B cell (primary cell): ENCODE results near the gene PTN. TPM values are rescaled to one million over a fixed set of nuclear protein-coding genes. Genes with fewer than 3 reads are reported as not detected.
"Not testable (repeated sequence)": the region's sequence is repeated elsewhere in the genome, so short reads cannot be mapped to it uniquely, and the experiment has no call there.

Source experiments
- ATAC-seq: fragments of 200-7000 bp; cut with Tn5 transposase; one replicate; pipeline ENCODE4 v1.10.0; 2021; ENCODE audit warnings: low read depth, mild to moderate bottlenecking, moderate number of reproducible peaks, moderate library complexity
- CTCF ChIA-PET: fragments of 350-600 bp; sonication (Branson Sonifier 250); formaldehyde crosslinking; loops from one replicate; lab custom pipeline; 2021; ENCODE audit warnings: antibody characterized with exemption, inconsistent platforms; lab: Charles Lee
- POLR2A ChIA-PET: fragments of 350-600 bp; sonication (Branson Sonifier 250); formaldehyde crosslinking; loops from one replicate; lab custom pipeline; 2021; ENCODE audit warnings: antibody characterized with exemption; lab: Charles Lee
- DNase-seq: peaks from one replicate; pipeline ENCODE4 v3.0.0; 2013
- H2AFZ ChIP-seq: 2 replicates; pipeline ENCODE4 v1.6.1; 2012; ENCODE audit warnings: mild to moderate bottlenecking, low read depth, low read length; ENCODE audit not compliant: insufficient read depth, poor library complexity, severe bottlenecking
- H3K27ac ChIP-seq, 2 donors: 1 replicate in 1 of 2; 2 replicates in 1 of 2; pipeline ENCODE4 v1.5.1; 2012 to 2013; ENCODE audit warnings: low read length in 2 of 2, mild to moderate bottlenecking in 2 of 2, moderate library complexity in 1 of 2
- H3K27me3 ChIP-seq, 4 experiments: fragments of 200-600 bp in 1 of 4; sonication (generic) in 1 of 4; replicated peaks in 1 of 4; 1 replicate in 2 of 4; 2 replicates in 2 of 4; pipeline versions ENCODE4 v1.6.1 to v1.7.0; 2013 to 2016; ENCODE audit warnings: low read length in 3 of 4, mild to moderate bottlenecking in 2 of 4, mixed read lengths in 1 of 4, moderate library complexity in 1 of 4; ENCODE audit not compliant: insufficient read depth in 4 of 4, control insufficient read depth in 3 of 4; ENCODE audit errors: control extremely low read depth in 1 of 4
- H3K36me3 ChIP-seq, 2 experiments: replicated peaks in 1 of 2; 1 replicate in 1 of 2; 2 replicates in 1 of 2; pipeline versions ENCODE4 v1.6.1 to v1.7.1; 2013; ENCODE audit warnings: low read length in 1 of 2; ENCODE audit not compliant: insufficient read depth in 2 of 2, control insufficient read depth in 1 of 2; ENCODE audit errors: control extremely low read depth in 1 of 2, extremely low read depth in 1 of 2
- H3K4me1 ChIP-seq, 2 donors: fragments of 200-600 bp in 1 of 2; sonication (generic) in 1 of 2; 1 replicate in 1 of 2; 2 replicates in 1 of 2; pipeline versions ENCODE4 v1.5.1 to v1.6.1; 2013 to 2017; ENCODE audit warnings: low read length in 2 of 2; ENCODE audit not compliant: control insufficient read depth in 2 of 2, insufficient read depth in 2 of 2
- H3K4me2 ChIP-seq: replicated peaks from 2 replicates; pipeline ENCODE3; 2012; ENCODE audit warnings: mild to moderate bottlenecking, low read depth, low read length; ENCODE audit not compliant: poor library complexity, severe bottlenecking
- H3K4me3 ChIP-seq, 5 experiments: fragments of 200-600 bp in 1 of 5; sonication (generic) in 1 of 5; 1 replicate in 3 of 5; 2 replicates in 2 of 5; pipeline versions ENCODE4 v1.5.1 to v1.7.0; 2011 to 2016; ENCODE audit warnings: low read length in 4 of 5, mild to moderate bottlenecking in 4 of 5, low read depth in 2 of 5, control low read depth in 1 of 5, moderate library complexity in 1 of 5; ENCODE audit not compliant: insufficient read depth in 1 of 5; ENCODE audit errors: control extremely low read depth in 1 of 5, extremely low read depth in 1 of 5
- H3K79me2 ChIP-seq: fragments of 200-600 bp; sonication (generic); one replicate; pipeline ENCODE4 v1.6.0; 2016; ENCODE audit warnings: low read length; ENCODE audit not compliant: control insufficient read depth, insufficient read depth
- H3K9ac ChIP-seq: fragments of 200-600 bp; sonication (generic); 2 replicates; pipeline ENCODE4 v1.6.1; 2017; ENCODE audit warnings: mild to moderate bottlenecking, low read length, moderate library complexity
- H3K9me3 ChIP-seq, 3 donors: one replicate each; pipeline versions ENCODE4 v1.6.1 to v1.7.1; 2013; ENCODE audit warnings: low read length in 2 of 3; ENCODE audit not compliant: control insufficient read depth in 2 of 3, insufficient read depth in 1 of 3; ENCODE audit errors: control extremely low read depth in 1 of 3
- H4K20me1 ChIP-seq: 2 replicates; pipeline ENCODE4 v1.6.0; 2012; ENCODE audit warnings: mild to moderate bottlenecking, low read length; ENCODE audit not compliant: insufficient read depth, control insufficient read depth, poor library complexity, severe bottlenecking
- H3K27ac Mint-ChIP-seq: one replicate; pipeline ENCODE4 v1.8.0; 2021; ENCODE audit warnings: mixed read lengths
- H3K27me3 Mint-ChIP-seq: one replicate; pipeline ENCODE4 v1.8.0; 2021; ENCODE audit warnings: mixed read lengths
- H3K4me1 Mint-ChIP-seq: one replicate; pipeline ENCODE4 v1.8.0; 2021; ENCODE audit warnings: mixed read lengths
- H3K4me3 Mint-ChIP-seq: one replicate; pipeline ENCODE4 v1.8.0; 2021; ENCODE audit warnings: mixed read lengths
- H3K9me3 Mint-ChIP-seq: one replicate; pipeline ENCODE4 v1.8.0; 2022; ENCODE audit warnings: mixed read lengths; ENCODE audit not compliant: insufficient read depth
- EZH2 ChIP-seq: IDR thresholded peaks from 2 replicates; pipeline ENCODE4 v1.6.1; 2012; ENCODE audit warnings: borderline replicate concordance, low read depth, mild to moderate bottlenecking, moderate library complexity, low read length; ENCODE audit not compliant: insufficient read depth, poor library complexity, severe bottlenecking
- WGBS: methylation state at CpG from one replicate; pipeline ENCODE4 v1.1.5; 2013; ENCODE audit warnings: missing lambda C conversion rate; ENCODE audit not compliant: insufficient coverage; 5-methylcytosine and 5-hydroxymethylcytosine counted together
- intact Hi-C: fragments of 100-400 bp; cut with micrococcal nuclease; formaldehyde crosslinking; loops from one replicate; pipeline ENCODE4 v1.10.0; 2022
- polyA plus RNA-seq: library from polyadenylated mRNA; depleted of rRNA; stranded (reverse); fragments of >200 nt; gene quantifications from 2 replicates; pipeline ENCODE4 v1.2.3, GENCODE V29; 2012
- total RNA-seq, 2 donors: library from RNA; stranded (reverse); fragments of 120-200 nt in 1 of 2; gene quantifications; 1 replicate in 1 of 2; 2 replicates in 1 of 2; pipeline versions ENCODE4 v1.2.3 to v1.2.4, GENCODE V29; 2013 to 2022
- TF ChIP-seq, protein P1 (sequence below): fragments of 200-600 bp; IDR thresholded peaks from one replicate; pipeline ENCODE4 v1.8.0; 2022; ENCODE audit warnings: antibody characterized with exemption, mild to moderate bottlenecking

The PTN gene
- total and polyA plus RNA-seq, 2 donors (not counting 1 experiment from before 2014, with no cell fraction given): not detected

DNA sequence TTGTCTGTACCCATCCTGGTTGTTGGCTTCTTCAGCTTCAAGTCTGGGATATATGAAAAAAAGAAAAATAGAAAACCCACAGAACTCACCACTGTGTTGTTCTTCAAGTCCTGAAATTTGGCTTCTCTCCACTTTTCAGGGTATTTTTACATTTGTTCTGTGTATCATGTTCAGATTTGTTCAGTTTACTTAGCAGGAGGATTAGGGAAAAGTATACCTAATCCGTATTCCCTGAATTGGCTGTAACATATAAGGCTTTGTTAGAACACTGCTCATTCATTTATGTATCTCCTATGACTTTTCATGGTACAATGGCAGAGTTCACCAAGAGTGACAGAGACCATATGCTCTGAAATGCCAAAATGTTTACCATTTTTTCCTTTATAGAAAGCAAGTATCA, 146.9 kb downstream of the PTN start:
- H3K27ac Mint-ChIP-seq: no peak overlapping the region
- Histone ChIP-seq H3K4me2 (no peak overlapping the region), H3K9ac (no peak overlapping the region), H3K4me3 (no peak overlapping the region), H2AFZ (no peak overlapping the region), H3K27ac (no peak overlapping the region), H3K9me3 (peaks cover 0 to 2% (median 0%) of the 10 kb centered on the region in 3 donors), H3K4me1 (no peaks in the 10 kb centered on the region), H4K20me1 (no peaks in the 10 kb centered on the region), H3K79me2 (no peaks in the 10 kb centered on the region), H3K36me3 (no peaks in the 10 kb centered on the region), H3K27me3 (no peaks in the 10 kb centered on the region)
- no peak for ATAC-seq
- no peaks in the 10 kb centered on the region for H3K9me3 Mint-ChIP-seq
- ChIA-PET CTCF (no interaction called here), POLR2A (no interaction called here)
- DNase-seq: no peak
- H3K27me3 Mint-ChIP-seq: no peaks in the 10 kb centered on the region
- WGBS: no CpG with 5 or more reads among the region's 1 CpG
- H3K4me3 Mint-ChIP-seq: no peak overlapping the region
- intact Hi-C loops: no loop called here
- H3K4me1 Mint-ChIP-seq: no peaks in the 10 kb centered on the region
- TF ChIP-seq EZH2: no peak
- TF ChIP-seq, protein P1, sequence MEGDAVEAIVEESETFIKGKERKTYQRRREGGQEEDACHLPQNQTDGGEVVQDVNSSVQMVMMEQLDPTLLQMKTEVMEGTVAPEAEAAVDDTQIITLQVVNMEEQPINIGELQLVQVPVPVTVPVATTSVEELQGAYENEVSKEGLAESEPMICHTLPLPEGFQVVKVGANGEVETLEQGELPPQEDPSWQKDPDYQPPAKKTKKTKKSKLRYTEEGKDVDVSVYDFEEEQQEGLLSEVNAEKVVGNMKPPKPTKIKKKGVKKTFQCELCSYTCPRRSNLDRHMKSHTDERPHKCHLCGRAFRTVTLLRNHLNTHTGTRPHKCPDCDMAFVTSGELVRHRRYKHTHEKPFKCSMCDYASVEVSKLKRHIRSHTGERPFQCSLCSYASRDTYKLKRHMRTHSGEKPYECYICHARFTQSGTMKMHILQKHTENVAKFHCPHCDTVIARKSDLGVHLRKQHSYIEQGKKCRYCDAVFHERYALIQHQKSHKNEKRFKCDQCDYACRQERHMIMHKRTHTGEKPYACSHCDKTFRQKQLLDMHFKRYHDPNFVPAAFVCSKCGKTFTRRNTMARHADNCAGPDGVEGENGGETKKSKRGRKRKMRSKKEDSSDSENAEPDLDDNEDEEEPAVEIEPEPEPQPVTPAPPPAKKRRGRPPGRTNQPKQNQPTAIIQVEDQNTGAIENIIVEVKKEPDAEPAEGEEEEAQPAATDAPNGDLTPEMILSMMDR: no peak

DNA sequence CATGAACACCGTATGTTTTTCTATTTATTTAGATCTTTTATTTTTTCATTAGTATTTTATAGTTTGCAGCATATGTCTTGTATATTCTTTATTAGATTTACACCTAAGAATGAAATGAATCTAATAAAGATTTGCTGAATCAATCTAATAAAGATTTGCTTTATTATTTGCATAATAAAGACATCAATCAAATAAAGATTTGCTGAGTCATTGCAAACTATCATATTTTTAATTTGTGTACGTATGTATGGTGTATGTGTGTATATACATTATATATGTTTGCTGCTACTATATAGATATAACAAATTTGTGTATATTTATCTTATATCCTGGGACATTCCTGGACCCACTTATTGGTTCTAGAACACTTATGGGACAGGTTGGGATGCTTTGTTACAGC, 147.5 kb downstream of the PTN start:
- TF ChIP-seq EZH2: no peak
- TF ChIP-seq, protein P1: no peak
- no peaks in the 10 kb centered on the region for H3K4me1 Mint-ChIP-seq
- no CpG with 5 or more reads among the region's 2 CpGs for WGBS
- Histone ChIP-seq H3K27me3 (no peaks in the 10 kb centered on the region), H3K4me3 (no peak overlapping the region), H3K9ac (no peak overlapping the region), H3K4me1 (no peaks in the 10 kb centered on the region), H3K27ac (no peak overlapping the region), H4K20me1 (no peaks in the 10 kb centered on the region), H2AFZ (no peak overlapping the region), H3K36me3 (no peaks in the 10 kb centered on the region), H3K9me3 (peaks cover 0 to 2% (median 0%) of the 10 kb centered on the region in 3 donors), H3K4me2 (no peak overlapping the region), H3K79me2 (no peaks in the 10 kb centered on the region)
- H3K27ac Mint-ChIP-seq: no peak overlapping the region
- ChIA-PET CTCF (no interaction called here), POLR2A (no interaction called here)
- H3K4me3 Mint-ChIP-seq: no peak overlapping the region
- DNase-seq: no peak
- intact Hi-C loops: no loop called here
- no peaks in the 10 kb centered on the region for H3K9me3 Mint-ChIP-seq
- no peaks in the 10 kb centered on the region for H3K27me3 Mint-ChIP-seq
- no peak for ATAC-seq

DNA sequence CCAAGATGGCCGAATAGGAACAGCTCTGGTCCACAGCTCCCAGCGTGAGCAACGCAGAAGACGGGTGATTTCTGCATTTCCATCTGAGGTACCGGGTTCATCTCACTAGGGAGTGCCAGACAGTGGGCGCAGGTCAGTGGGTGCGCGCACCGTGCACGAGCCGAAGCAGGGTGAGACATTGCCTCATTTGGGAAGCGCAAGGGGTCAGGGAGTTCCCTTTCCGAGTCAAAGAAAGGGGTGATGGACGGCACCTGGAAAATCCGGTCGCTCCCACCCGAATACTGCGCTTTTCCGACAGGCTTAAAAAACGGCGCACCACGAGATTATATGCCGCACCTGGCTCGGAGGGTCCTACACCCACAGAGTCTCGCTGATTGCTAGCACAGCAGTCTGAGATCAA, 161.9 kb downstream of the PTN start:
- H3K4me3 Mint-ChIP-seq, H3K27ac Mint-ChIP-seq, CTCF ChIA-PET, H3K9ac ChIP-seq, DNase-seq, H3K4me3 ChIP-seq, H3K9me3 ChIP-seq, ATAC-seq, intact Hi-C loops, H3K27me3 ChIP-seq, H3K4me2 ChIP-seq, H3K27ac ChIP-seq, H3K4me1 Mint-ChIP-seq, H4K20me1 ChIP-seq, POLR2A ChIA-PET, H3K9me3 Mint-ChIP-seq, H3K4me1 ChIP-seq, H3K36me3 ChIP-seq, H3K79me2 ChIP-seq, H3K27me3 Mint-ChIP-seq, H2AFZ ChIP-seq: not testable (repeated sequence)
- WGBS: 92% methylated on average over 16 of the region's 25 CpGs
